GM23338 (cell line): ENCODE measurements around the gene RPTOR. TPM values are rescaled to one million over a fixed set of nuclear protein-coding genes. Genes with fewer than 3 reads are reported as not detected.

Source experiments
- ATAC-seq: fragments of 200-7000 bp; cut with Tn5 transposase; 3 replicates; pipeline ENCODE4 v1.9.1; 2020
- DNase-seq: peaks from one replicate; pipeline ENCODE4 v3.0.0-alpha.2; 2015; ENCODE audit warnings: low spot score
- H2AFZ ChIP-seq: fragments of 200-600 bp; sonication (generic); 2 replicates; pipeline ENCODE4 v1.8.0; 2016; ENCODE audit warnings: antibody characterized with exemption, mild to moderate bottlenecking, moderate library complexity
- H3F3A ChIP-seq: fragments of 200-600 bp; sonication (generic); replicated peaks from 2 replicates; pipeline ENCODE4 v1.8.0; 2017; ENCODE audit warnings: antibody characterized with exemption, mixed run types, low read depth
- H3K27ac ChIP-seq: fragments of 200-600 bp; sonication (generic); 2 replicates; pipeline ENCODE4 v1.6.1; 2016; ENCODE audit warnings: low read depth
- H3K27me3 ChIP-seq: fragments of 200-600 bp; sonication (generic); 2 replicates; pipeline ENCODE4 v1.8.0; 2016; ENCODE audit warnings: mild to moderate bottlenecking, mixed run types, moderate library complexity; ENCODE audit not compliant: insufficient read depth
- H3K36me3 ChIP-seq: fragments of 200-600 bp; sonication (generic); 2 replicates; pipeline ENCODE4 v1.8.0; 2016; ENCODE audit warnings: mild to moderate bottlenecking; ENCODE audit not compliant: insufficient read depth
- H3K4me1 ChIP-seq: fragments of 200-600 bp; sonication (generic); 2 replicates; pipeline ENCODE4 v1.8.0; 2016; ENCODE audit warnings: mild to moderate bottlenecking, moderate library complexity; ENCODE audit not compliant: insufficient read depth
- H3K4me2 ChIP-seq: fragments of 200-600 bp; sonication (generic); 2 replicates; pipeline ENCODE4 v1.7.1; 2017; ENCODE audit warnings: mixed run types
- H3K4me3 ChIP-seq: fragments of 200-600 bp; sonication (generic); 2 replicates; pipeline ENCODE4 v1.6.1; 2016; ENCODE audit warnings: mixed run types
- H3K79me2 ChIP-seq: fragments of 200-600 bp; sonication (generic); replicated peaks from 2 replicates; pipeline ENCODE4 v1.8.0; 2017; ENCODE audit warnings: mild to moderate bottlenecking; ENCODE audit not compliant: insufficient read depth
- H3K9me2 ChIP-seq: fragments of 200-600 bp; sonication (generic); 2 replicates; pipeline ENCODE4 v1.8.0; 2017; ENCODE audit not compliant: insufficient read depth
- H4K20me1 ChIP-seq: fragments of 200-600 bp; sonication (generic); replicated peaks from 2 replicates; pipeline ENCODE4 v1.8.0; 2017; ENCODE audit warnings: mild to moderate bottlenecking; ENCODE audit not compliant: insufficient read depth
- H3K27ac Mint-ChIP-seq: 2 replicates; pipeline ENCODE4 v1.8.0; 2020; ENCODE audit warnings: inconsistent platforms, mild to moderate bottlenecking, moderate library complexity, mixed read lengths
- H3K27me3 Mint-ChIP-seq: 3 replicates; pipeline ENCODE4 v1.8.0; 2022; ENCODE audit warnings: low read depth, mild to moderate bottlenecking, moderate library complexity, mixed read lengths, inconsistent platforms; ENCODE audit not compliant: insufficient read depth, poor library complexity
- H3K36me3 Mint-ChIP-seq: 3 replicates; pipeline ENCODE4 v1.8.0; 2021; ENCODE audit warnings: low read depth, mild to moderate bottlenecking, inconsistent platforms, moderate library complexity, mixed read lengths
- H3K4me1 Mint-ChIP-seq: 3 replicates; pipeline ENCODE4 v1.8.0; 2020; ENCODE audit warnings: mild to moderate bottlenecking, inconsistent platforms, mixed read lengths
- H3K4me3 Mint-ChIP-seq: 3 replicates; pipeline ENCODE4 v1.8.0; 2021; ENCODE audit warnings: moderate library complexity, mild to moderate bottlenecking, inconsistent platforms, mixed read lengths
- H3K9me3 Mint-ChIP-seq: 3 replicates; pipeline ENCODE4 v1.8.0; 2020; ENCODE audit warnings: moderate library complexity, mild to moderate bottlenecking, inconsistent platforms, mixed read lengths
- CREB1 ChIP-seq: fragments of 250-450 bp; sonication (Bioruptor Pico); IDR thresholded peaks from 2 replicates; pipeline ENCODE4 v1.5.0; 2020; ENCODE audit warnings: low read depth, mild to moderate bottlenecking, moderate library complexity
- EZH2 ChIP-seq: fragments of 200-600 bp; sonication (generic); IDR thresholded peaks from one replicate; pipeline ENCODE4 v1.8.0; 2017; ENCODE audit warnings: antibody characterized with exemption, mild to moderate bottlenecking, low read depth; ENCODE audit not compliant: unreplicated experiment
- JUNB ChIP-seq: IDR thresholded peaks from one replicate; pipeline ENCODE4 v1.6.1; 2016; ENCODE audit warnings: antibody characterized with exemption; ENCODE audit not compliant: unreplicated experiment
- NANOG ChIP-seq: IDR thresholded peaks from 2 replicates; pipeline ENCODE4 v1.6.1; 2016; ENCODE audit warnings: antibody characterized with exemption, borderline replicate concordance
- POLR2AphosphoS5 ChIP-seq: IDR thresholded peaks from 2 replicates; pipeline ENCODE4 v1.6.1; 2016; ENCODE audit warnings: antibody characterized with exemption, low read depth
- STAT1 ChIP-seq: IDR thresholded peaks from one replicate; pipeline ENCODE4 v1.6.1; 2016; ENCODE audit warnings: antibody characterized with exemption; ENCODE audit not compliant: unreplicated experiment
- ZNF331 ChIP-seq: fragments of 250-450 bp; sonication (Bioruptor Pico); IDR thresholded peaks from 2 replicates; pipeline ENCODE4 v1.5.0; 2020; ENCODE audit warnings: low read depth, mild to moderate bottlenecking, moderate library complexity
- polyA plus RNA-seq: library from polyadenylated mRNA; unstranded; fragments of >200 nt; fragmentation: Nextera tagmentation; extraction: Ambion mirVana; gene quantifications from 2 replicates; pipeline ENCODE4 v1.2.1, GENCODE V29; 2016
- total RNA-seq: library from RNA; depleted of rRNA; stranded (reverse); fragments of >200 nt; shearing (Covaris generic); gene quantifications from 2 replicates; pipeline ENCODE4 v1.2.3, GENCODE V29; 2014
- TF ChIP-seq, protein P1 (sequence below): IDR thresholded peaks from 2 replicates; pipeline ENCODE4 v1.6.1; 2016; ENCODE audit warnings: antibody characterized with exemption
- TF ChIP-seq, protein P2 (sequence below): fragments of 250-450 bp; sonication (Bioruptor Pico); IDR thresholded peaks from 2 replicates; pipeline ENCODE4 v1.5.0; 2020; ENCODE audit warnings: mild to moderate bottlenecking, moderate library complexity
- TF ChIP-seq, protein P3 (sequence below), 2 experiments: fragments of 200-600 bp in 1 of 2; sonication (generic) in 1 of 2; conservative IDR thresholded peaks; 2 replicates each; pipeline versions ENCODE4 v1.5.1 to v1.6.1; 2016 to 2017; ENCODE audit warnings: antibody characterized with exemption in 2 of 2, low read depth in 2 of 2, mild to moderate bottlenecking in 2 of 2, moderate library complexity in 1 of 2

Gene RPTOR
- total and polyA plus RNA-seq, 2 experiments from 2014 or later: 9.5 to 38.0 TPM

DNA sequence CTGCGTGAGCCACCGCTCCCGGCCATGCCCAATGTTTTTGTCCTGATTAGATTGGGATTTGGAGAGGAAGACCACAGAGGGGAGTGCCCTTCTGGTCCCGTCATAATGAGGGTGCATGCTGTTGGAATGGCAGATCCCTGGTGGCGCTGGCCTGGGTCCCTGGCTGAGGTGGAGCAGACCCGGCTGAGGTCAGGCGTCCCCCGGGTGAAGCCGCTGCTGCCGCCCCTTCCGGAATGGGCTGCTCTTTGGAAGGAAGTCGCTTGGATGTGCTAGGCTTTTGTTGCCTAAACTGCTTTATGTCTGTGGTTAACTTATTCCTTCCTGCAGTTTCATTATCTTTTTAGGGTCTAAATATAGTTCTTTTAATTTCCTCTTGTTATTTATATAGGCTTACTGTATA, 326.7 kb downstream of the RPTOR start:
- H3K27ac ChIP-seq: no peak overlapping the region

DNA sequence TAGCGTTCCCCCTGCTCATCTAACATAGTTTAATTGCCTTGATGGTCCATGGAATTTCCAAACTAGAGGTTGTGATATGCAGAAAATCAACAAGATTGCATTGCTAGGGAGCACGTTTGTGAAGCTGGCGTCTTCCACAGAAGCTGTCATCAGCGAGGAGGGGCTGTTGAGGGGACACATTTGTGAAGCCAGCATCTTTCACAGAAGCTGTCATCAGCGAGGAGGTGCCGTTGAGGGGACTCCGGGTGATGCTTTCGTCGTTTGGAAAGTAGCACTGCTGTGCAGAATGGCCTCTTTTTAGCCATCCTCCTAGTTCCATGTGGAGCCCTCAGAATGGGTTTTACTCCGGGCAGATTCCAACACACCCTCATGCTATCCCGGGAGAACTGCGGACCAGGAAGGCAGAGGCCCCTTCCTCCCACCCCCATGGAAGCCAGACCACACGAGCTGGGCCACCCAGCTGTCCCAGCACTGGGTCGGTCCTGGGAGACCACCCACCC, 327.4 kb downstream of the RPTOR start:
- no peak overlapping the region for H3K4me2 ChIP-seq
- H3K27me3 Mint-ChIP-seq: peaks cover 9% of the 10 kb centered on the region
- TF ChIP-seq, protein P1, sequence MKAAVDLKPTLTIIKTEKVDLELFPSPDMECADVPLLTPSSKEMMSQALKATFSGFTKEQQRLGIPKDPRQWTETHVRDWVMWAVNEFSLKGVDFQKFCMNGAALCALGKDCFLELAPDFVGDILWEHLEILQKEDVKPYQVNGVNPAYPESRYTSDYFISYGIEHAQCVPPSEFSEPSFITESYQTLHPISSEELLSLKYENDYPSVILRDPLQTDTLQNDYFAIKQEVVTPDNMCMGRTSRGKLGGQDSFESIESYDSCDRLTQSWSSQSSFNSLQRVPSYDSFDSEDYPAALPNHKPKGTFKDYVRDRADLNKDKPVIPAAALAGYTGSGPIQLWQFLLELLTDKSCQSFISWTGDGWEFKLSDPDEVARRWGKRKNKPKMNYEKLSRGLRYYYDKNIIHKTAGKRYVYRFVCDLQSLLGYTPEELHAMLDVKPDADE: no peak
- TF ChIP-seq EZH2: no peak
- no peak for TF ChIP-seq NANOG
- no peak for TF ChIP-seq ZNF331 (CRISPR knock-in tag)
- TF ChIP-seq JUNB: no peak
- TF ChIP-seq, protein P2, sequence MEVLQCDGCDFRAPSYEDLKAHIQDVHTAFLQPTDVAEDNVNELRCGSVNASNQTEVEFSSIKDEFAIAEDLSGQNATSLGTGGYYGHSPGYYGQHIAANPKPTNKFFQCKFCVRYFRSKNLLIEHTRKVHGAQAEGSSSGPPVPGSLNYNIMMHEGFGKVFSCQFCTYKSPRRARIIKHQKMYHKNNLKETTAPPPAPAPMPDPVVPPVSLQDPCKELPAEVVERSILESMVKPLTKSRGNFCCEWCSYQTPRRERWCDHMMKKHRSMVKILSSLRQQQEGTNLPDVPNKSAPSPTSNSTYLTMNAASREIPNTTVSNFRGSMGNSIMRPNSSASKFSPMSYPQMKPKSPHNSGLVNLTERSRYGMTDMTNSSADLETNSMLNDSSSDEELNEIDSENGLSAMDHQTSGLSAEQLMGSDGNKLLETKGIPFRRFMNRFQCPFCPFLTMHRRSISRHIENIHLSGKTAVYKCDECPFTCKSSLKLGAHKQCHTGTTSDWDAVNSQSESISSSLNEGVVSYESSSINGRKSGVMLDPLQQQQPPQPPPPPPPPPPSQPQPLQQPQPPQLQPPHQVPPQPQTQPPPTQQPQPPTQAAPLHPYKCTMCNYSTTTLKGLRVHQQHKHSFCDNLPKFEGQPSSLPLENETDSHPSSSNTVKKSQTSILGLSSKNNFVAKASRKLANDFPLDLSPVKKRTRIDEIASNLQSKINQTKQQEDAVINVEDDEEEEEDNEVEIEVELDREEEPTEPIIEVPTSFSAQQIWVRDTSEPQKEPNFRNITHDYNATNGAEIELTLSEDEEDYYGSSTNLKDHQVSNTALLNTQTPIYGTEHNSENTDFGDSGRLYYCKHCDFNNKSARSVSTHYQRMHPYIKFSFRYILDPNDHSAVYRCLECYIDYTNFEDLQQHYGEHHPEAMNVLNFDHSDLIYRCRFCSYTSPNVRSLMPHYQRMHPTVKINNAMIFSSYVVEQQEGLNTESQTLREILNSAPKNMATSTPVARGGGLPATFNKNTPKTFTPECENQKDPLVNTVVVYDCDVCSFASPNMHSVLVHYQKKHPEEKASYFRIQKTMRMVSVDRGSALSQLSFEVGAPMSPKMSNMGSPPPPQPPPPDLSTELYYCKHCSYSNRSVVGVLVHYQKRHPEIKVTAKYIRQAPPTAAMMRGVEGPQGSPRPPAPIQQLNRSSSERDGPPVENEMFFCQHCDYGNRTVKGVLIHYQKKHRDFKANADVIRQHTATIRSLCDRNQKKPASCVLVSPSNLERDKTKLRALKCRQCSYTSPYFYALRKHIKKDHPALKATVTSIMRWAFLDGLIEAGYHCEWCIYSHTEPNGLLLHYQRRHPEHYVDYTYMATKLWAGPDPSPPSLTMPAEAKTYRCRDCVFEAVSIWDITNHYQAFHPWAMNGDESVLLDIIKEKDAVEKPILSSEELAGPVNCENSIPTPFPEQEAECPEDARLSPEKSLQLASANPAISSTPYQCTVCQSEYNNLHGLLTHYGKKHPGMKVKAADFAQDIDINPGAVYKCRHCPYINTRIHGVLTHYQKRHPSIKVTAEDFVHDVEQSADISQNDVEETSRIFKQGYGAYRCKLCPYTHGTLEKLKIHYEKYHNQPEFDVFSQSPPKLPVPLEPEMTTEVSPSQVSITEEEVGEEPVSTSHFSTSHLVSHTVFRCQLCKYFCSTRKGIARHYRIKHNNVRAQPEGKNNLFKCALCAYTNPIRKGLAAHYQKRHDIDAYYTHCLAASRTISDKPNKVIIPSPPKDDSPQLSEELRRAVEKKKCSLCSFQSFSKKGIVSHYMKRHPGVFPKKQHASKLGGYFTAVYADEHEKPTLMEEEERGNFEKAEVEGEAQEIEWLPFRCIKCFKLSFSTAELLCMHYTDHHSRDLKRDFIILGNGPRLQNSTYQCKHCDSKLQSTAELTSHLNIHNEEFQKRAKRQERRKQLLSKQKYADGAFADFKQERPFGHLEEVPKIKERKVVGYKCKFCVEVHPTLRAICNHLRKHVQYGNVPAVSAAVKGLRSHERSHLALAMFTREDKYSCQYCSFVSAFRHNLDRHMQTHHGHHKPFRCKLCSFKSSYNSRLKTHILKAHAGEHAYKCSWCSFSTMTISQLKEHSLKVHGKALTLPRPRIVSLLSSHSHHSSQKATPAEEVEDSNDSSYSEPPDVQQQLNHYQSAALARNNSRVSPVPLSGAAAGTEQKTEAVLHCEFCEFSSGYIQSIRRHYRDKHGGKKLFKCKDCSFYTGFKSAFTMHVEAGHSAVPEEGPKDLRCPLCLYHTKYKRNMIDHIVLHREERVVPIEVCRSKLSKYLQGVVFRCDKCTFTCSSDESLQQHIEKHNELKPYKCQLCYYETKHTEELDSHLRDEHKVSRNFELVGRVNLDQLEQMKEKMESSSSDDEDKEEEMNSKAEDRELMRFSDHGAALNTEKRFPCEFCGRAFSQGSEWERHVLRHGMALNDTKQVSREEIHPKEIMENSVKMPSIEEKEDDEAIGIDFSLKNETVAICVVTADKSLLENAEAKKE (CRISPR knock-in tag): no peak

More for the DNA sequence above, 326.7 kb downstream of the RPTOR start:
- DNase-seq (no peak), ATAC-seq (no peak)
- TF ChIP-seq STAT1 (no peak), JUNB (no peak), POLR2AphosphoS5 (no peak), EZH2 (no peak), CREB1 (no peak)
- TF ChIP-seq, protein P3, sequence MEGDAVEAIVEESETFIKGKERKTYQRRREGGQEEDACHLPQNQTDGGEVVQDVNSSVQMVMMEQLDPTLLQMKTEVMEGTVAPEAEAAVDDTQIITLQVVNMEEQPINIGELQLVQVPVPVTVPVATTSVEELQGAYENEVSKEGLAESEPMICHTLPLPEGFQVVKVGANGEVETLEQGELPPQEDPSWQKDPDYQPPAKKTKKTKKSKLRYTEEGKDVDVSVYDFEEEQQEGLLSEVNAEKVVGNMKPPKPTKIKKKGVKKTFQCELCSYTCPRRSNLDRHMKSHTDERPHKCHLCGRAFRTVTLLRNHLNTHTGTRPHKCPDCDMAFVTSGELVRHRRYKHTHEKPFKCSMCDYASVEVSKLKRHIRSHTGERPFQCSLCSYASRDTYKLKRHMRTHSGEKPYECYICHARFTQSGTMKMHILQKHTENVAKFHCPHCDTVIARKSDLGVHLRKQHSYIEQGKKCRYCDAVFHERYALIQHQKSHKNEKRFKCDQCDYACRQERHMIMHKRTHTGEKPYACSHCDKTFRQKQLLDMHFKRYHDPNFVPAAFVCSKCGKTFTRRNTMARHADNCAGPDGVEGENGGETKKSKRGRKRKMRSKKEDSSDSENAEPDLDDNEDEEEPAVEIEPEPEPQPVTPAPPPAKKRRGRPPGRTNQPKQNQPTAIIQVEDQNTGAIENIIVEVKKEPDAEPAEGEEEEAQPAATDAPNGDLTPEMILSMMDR (conservative IDR thresholded peaks at IDR 0.05; ENCODE audit: low read depth in 2 of 2): no peak
- TF ChIP-seq, protein P1: no peak
- no peak overlapping the region for H2AFZ ChIP-seq
- H3K9me2 ChIP-seq: no peaks in the 10 kb centered on the region; the same call in 1 of the 2 replicates
- H3K4me2 ChIP-seq: no peak overlapping the region
- Mint-ChIP-seq H3K9me3 (no peaks in the 10 kb centered on the region), H3K27me3 (peaks cover 9% of the 10 kb centered on the region), H3K4me1 (peaks cover 40% of the 10 kb centered on the region), H3K36me3 (peaks cover 4% of the 10 kb centered on the region; the same call in 1 of the 3 replicates), H3K27ac (no peak overlapping the region), H3K4me3 (no peak overlapping the region)
- H3F3A ChIP-seq: no peaks in the 10 kb centered on the region
- H3K79me2 ChIP-seq: no peaks in the 10 kb centered on the region
- H3K4me1 ChIP-seq: peaks cover 14% of the 10 kb centered on the region
- H4K20me1 ChIP-seq: no peaks in the 10 kb centered on the region
- no peak overlapping the region for H3K4me3 ChIP-seq
- H3K36me3 ChIP-seq: no peaks in the 10 kb centered on the region
- no peaks in the 10 kb centered on the region for H3K27me3 ChIP-seq

More for the DNA sequence above, 327.4 kb downstream of the RPTOR start:
- no peak for ATAC-seq
- Mint-ChIP-seq H3K27ac (no peak overlapping the region), H3K36me3 (peaks cover 8% of the 10 kb centered on the region; the same call in 2 of the 3 replicates), H3K4me1 (peaks cover 42% of the 10 kb centered on the region), H3K4me3 (no peak overlapping the region), H3K9me3 (no peaks in the 10 kb centered on the region)
- H2AFZ ChIP-seq: no peak overlapping the region
- H4K20me1 ChIP-seq: no peaks in the 10 kb centered on the region
- H3K79me2 ChIP-seq: no peaks in the 10 kb centered on the region
- no peak overlapping the region for H3K4me3 ChIP-seq
- no peak for DNase-seq
- H3K27me3 ChIP-seq: no peaks in the 10 kb centered on the region
- H3F3A ChIP-seq: no peaks in the 10 kb centered on the region
- H3K4me1 ChIP-seq: peaks cover 14% of the 10 kb centered on the region
- no peak overlapping the region for H3K27ac ChIP-seq
- H3K36me3 ChIP-seq: no peaks in the 10 kb centered on the region
- H3K9me2 ChIP-seq: no peaks in the 10 kb centered on the region; the same call in 1 of the 2 replicates
